ENCODE measurements around the gene PATZ1. TPM values are rescaled to one million over a fixed set of nuclear protein-coding genes. Genes with fewer than 3 reads are reported as not detected.
"Not testable (repeated sequence)": the region's sequence is repeated elsewhere in the genome, so short reads cannot be mapped to it uniquely, and the experiment has no call there.

Gene PATZ1
- total RNA-seq, 1 experiment from 2014 or later, result 19.2 TPM

DNA sequence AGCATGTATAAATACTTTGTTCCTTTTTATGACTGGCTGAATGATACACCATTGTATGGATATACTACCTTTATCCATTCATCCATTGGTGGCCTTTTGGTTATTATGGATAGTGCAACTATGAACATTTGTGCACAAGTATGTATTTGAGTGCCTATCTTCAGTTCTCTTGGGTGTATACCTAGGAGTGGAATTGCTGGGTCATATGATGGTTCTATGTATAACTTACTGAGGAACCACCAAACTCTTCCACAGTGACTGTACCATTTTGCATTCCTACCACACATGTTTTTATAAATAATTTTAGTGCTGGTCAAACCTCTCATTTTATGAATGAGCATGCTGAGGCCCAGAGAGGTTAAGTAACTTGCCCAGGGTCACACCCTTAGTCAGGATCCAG, 3.8 kb upstream of the PATZ1 start:
- no peaks in the 10 kb centered on the region for H3K36me3 Mint-ChIP-seq (ENCODE audit: insufficient read depth, unreplicated experiment)
- BruUV-seq (replicated peaks), result no TSS peak
- no peak overlapping the region for H3K4me3 Mint-ChIP-seq (ENCODE audit: unreplicated experiment)
- no peaks in the 10 kb centered on the region for H3K27me3 Mint-ChIP-seq (ENCODE audit: insufficient read depth, unreplicated experiment)
- no peak overlapping the region for H3K27ac Mint-ChIP-seq (ENCODE audit: low read depth, unreplicated experiment)
- TF ChIP-seq, protein P1, sequence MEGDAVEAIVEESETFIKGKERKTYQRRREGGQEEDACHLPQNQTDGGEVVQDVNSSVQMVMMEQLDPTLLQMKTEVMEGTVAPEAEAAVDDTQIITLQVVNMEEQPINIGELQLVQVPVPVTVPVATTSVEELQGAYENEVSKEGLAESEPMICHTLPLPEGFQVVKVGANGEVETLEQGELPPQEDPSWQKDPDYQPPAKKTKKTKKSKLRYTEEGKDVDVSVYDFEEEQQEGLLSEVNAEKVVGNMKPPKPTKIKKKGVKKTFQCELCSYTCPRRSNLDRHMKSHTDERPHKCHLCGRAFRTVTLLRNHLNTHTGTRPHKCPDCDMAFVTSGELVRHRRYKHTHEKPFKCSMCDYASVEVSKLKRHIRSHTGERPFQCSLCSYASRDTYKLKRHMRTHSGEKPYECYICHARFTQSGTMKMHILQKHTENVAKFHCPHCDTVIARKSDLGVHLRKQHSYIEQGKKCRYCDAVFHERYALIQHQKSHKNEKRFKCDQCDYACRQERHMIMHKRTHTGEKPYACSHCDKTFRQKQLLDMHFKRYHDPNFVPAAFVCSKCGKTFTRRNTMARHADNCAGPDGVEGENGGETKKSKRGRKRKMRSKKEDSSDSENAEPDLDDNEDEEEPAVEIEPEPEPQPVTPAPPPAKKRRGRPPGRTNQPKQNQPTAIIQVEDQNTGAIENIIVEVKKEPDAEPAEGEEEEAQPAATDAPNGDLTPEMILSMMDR (IDR thresholded peaks at IDR 0.05; ENCODE audit: unreplicated experiment), result no peak
- no peaks in the 10 kb centered on the region for H3K9me3 Mint-ChIP-seq (ENCODE audit: unreplicated experiment)
- peaks cover 4% of the 10 kb centered on the region for H3K4me1 Mint-ChIP-seq (ENCODE audit: insufficient read depth, unreplicated experiment)
- CTCF ChIA-PET, result interaction anchor here (0.9 kb wide), 1 partner anchor 36 kb away, joined by 4 read pairs; no protein-coding TSS in a partner anchor
- DNase-seq (ENCODE audit: unreplicated experiment), result no peak
- POLR2A ChIA-PET, result no interaction called here
- intact Hi-C loops (cut with micrococcal nuclease), result loop anchor here (10.0 kb wide), 1 partner anchor 285 kb away; no protein-coding TSS in a partner anchor

DNA sequence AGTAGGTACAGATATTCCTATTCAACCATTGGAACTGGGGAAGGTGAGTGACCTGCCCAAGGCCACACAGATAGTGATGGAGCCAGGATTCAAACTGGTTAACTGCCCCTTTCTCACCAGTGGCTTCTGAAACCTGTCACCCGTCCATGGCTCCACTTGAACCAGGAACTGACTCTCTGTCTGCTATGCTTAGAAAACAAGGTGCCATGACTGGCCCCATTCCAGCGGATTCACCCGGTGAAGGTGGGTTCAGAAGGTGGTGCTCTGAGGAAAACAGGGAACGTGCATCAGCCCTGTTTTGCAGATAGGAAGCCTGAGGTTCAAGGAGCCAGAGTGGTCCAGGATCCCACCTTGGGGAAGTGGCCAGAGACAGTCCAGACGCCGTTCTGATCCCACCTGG, 2.6 kb upstream of the PATZ1 start:
- TSS peak; percentile 24 for BruUV-seq (replicated peaks)
- TF ChIP-seq, protein P1 (IDR thresholded peaks at IDR 0.05; ENCODE audit: unreplicated experiment), result no peak
- H3K9me3 Mint-ChIP-seq (ENCODE audit: unreplicated experiment), result no peaks in the 10 kb centered on the region
- DNase-seq (ENCODE audit: unreplicated experiment), result no peak
- no peaks in the 10 kb centered on the region for H3K36me3 Mint-ChIP-seq (ENCODE audit: insufficient read depth, unreplicated experiment)
- no peak overlapping the region for H3K27ac Mint-ChIP-seq (ENCODE audit: low read depth, unreplicated experiment)
- CTCF ChIA-PET, result interaction anchor here (0.6 kb wide), 2 partner anchors 35 to 61 kb away, joined by 3 read pairs; no protein-coding TSS in a partner anchor
- intact Hi-C loops (cut with micrococcal nuclease), result loop anchor here (10.0 kb wide), 1 partner anchor 286 kb away; no protein-coding TSS in a partner anchor
- H3K27me3 Mint-ChIP-seq (ENCODE audit: insufficient read depth, unreplicated experiment), result no peaks in the 10 kb centered on the region
- H3K4me1 Mint-ChIP-seq (ENCODE audit: insufficient read depth, unreplicated experiment), result peaks cover 7% of the 10 kb centered on the region
- POLR2A ChIA-PET, result interaction anchor here (0.6 to 0.7 kb wide), 2 partner anchors 11 to 13 kb away, joined by 3 read pairs; no protein-coding TSS in a partner anchor
- H3K4me3 Mint-ChIP-seq (ENCODE audit: unreplicated experiment), result no peak overlapping the region

GRCh38 chr22:31348009-31348337, 1.8 kb upstream of the PATZ1 start:
- ChIA-PET POLR2A (interaction anchor here (0.6 to 2.8 kb wide), 23 partner anchors 10 to 1795 kb away, joined by 3 to 61 read pairs (median 4); partner anchors contain the start of genes DRG1 and PIK3IP1), CTCF (interaction anchor here (0.5 to 0.6 kb wide), 3 partner anchors 35 to 92 kb away, joined by 3 to 6 read pairs (median 3); no protein-coding TSS in a partner anchor)
- BruUV-seq (replicated peaks); H3K36me3 Mint-ChIP-seq (ENCODE audit: insufficient read depth, unreplicated experiment); H3K27me3 Mint-ChIP-seq (ENCODE audit: insufficient read depth, unreplicated experiment); H3K4me1 Mint-ChIP-seq (ENCODE audit: insufficient read depth, unreplicated experiment); H3K9me3 Mint-ChIP-seq (ENCODE audit: unreplicated experiment); DNase-seq (ENCODE audit: unreplicated experiment): not testable (repeated sequence)
- Mint-ChIP-seq H3K27ac (ENCODE audit: low read depth, unreplicated experiment) (peak overlapping the region; percentile 40), H3K4me3 (ENCODE audit: unreplicated experiment) (peak overlapping the region; percentile 76)
- intact Hi-C loops (cut with micrococcal nuclease), result loop anchor here (10.0 kb wide), 1 partner anchor 287 kb away; no protein-coding TSS in a partner anchor

GRCh38 chr22:31347251-31348008, 1.3 kb upstream of the PATZ1 start:
- peak overlapping the region; percentile 76 for H3K4me3 Mint-ChIP-seq (ENCODE audit: unreplicated experiment)
- no peaks in the 10 kb centered on the region for H3K9me3 Mint-ChIP-seq (ENCODE audit: unreplicated experiment)
- no TSS peak for BruUV-seq (replicated peaks)
- TF ChIP-seq, protein P1 (IDR thresholded peaks at IDR 0.05; ENCODE audit: unreplicated experiment), result no peak
- intact Hi-C loops (cut with micrococcal nuclease), result loop anchor here (1.0 to 10.0 kb wide), 2 partner anchors 52 to 287 kb away; partner anchors contain the start of gene DRG1
- ChIA-PET CTCF (interaction anchor here (0.5 to 1.3 kb wide), 12 partner anchors 8 to 173 kb away, joined by 3 to 6 read pairs (median 4); no protein-coding TSS in a partner anchor), POLR2A (interaction anchor here (0.6 to 2.8 kb wide), 31 partner anchors 10 to 1794 kb away, joined by 3 to 61 read pairs (median 4); partner anchors contain the start of genes DRG1, MORC2, PIK3IP1 and TUG1)
- H3K36me3 Mint-ChIP-seq (ENCODE audit: insufficient read depth, unreplicated experiment), result peaks cover 2% of the 10 kb centered on the region
- H3K27me3 Mint-ChIP-seq (ENCODE audit: insufficient read depth, unreplicated experiment), result no peaks in the 10 kb centered on the region
- DNase-seq (ENCODE audit: unreplicated experiment), result peak; percentile 80
- peak overlapping the region; percentile 40 for H3K27ac Mint-ChIP-seq (ENCODE audit: low read depth, unreplicated experiment)
- H3K4me1 Mint-ChIP-seq (ENCODE audit: insufficient read depth, unreplicated experiment), result peaks cover 10% of the 10 kb centered on the region

All from MCF 10A (cell line).